IMR-90 (cell line): ENCODE data around the gene SKA3. TPM values are rescaled to one million over a fixed set of nuclear protein-coding genes. Genes with fewer than 3 reads are reported as not detected.

Experiments used
- ATAC-seq: fragments of 200-7000 bp; cut with Tn5 transposase; 2 replicates; pipeline ENCODE4 v1.9.1; 2020; ENCODE audit warnings: low read depth, mild to moderate bottlenecking, moderate library complexity
- BruUV-seq: library from RNA; stranded (reverse); fragments of 400-500 nt; replicated peaks from 2 replicates; lab custom pipeline; 2021; lab: Mats Ljungman, UMichigan
- CTCF ChIA-PET: fragments of 300-600 bp; formaldehyde crosslinking; extraction: SDS; loops from one replicate; lab custom pipeline; 2021; ENCODE audit warnings: antibody characterized with exemption; lab: Yijun Ruan, JAX
- POLR2A ChIA-PET: fragments of 300-600 bp; sonication (Branson Sonifier 250); formaldehyde crosslinking; loops from one replicate; lab custom pipeline; 2022; ENCODE audit warnings: antibody characterized with exemption; ENCODE audit not compliant: unreplicated experiment; lab: Charles Lee
- DNase-seq: peaks from one replicate; pipeline ENCODE4 v3.0.0; 2013
- H2AFZ ChIP-seq: replicated peaks from 2 replicates; pipeline ENCODE3; 2013; ENCODE audit warnings: low read length, mild to moderate bottlenecking; ENCODE audit not compliant: poor library complexity
- H2AK5ac ChIP-seq: 2 replicates; pipeline ENCODE4 v1.6.1; 2013; ENCODE audit warnings: low read depth, low read length, inconsistent platforms
- H2AK9ac ChIP-seq: replicated peaks from 2 replicates; pipeline ENCODE3; 2013; ENCODE audit warnings: mild to moderate bottlenecking, low read depth, low read length, moderate library complexity; ENCODE audit not compliant: poor library complexity
- H2BK120ac ChIP-seq: 2 replicates; pipeline ENCODE4 v1.6.1; 2013; ENCODE audit warnings: low read depth, low read length, inconsistent platforms
- H2BK15ac ChIP-seq: 3 replicates; pipeline ENCODE4 v1.6.1; 2013; ENCODE audit warnings: low read depth, low read length, inconsistent platforms
- H2BK20ac ChIP-seq: 2 replicates; pipeline ENCODE4 v1.6.1; 2013; ENCODE audit warnings: low read depth, mild to moderate bottlenecking, inconsistent platforms, low read length, moderate library complexity
- H2BK5ac ChIP-seq: 2 replicates; pipeline ENCODE4 v1.6.1; 2013; ENCODE audit warnings: mild to moderate bottlenecking, low read depth, low read length, inconsistent platforms; ENCODE audit not compliant: poor library complexity, severe bottlenecking
- H3K14ac ChIP-seq: replicated peaks from 2 replicates; pipeline ENCODE4 v1.6.1; 2013; ENCODE audit warnings: low read depth, low read length, inconsistent platforms
- H3K18ac ChIP-seq: 2 replicates; pipeline ENCODE4 v1.6.1; 2013; ENCODE audit warnings: low read depth, low read length, control low read depth
- H3K23ac ChIP-seq: 2 replicates; pipeline ENCODE4 v1.6.1; 2013; ENCODE audit warnings: low read depth, low read length, inconsistent platforms
- H3K27ac ChIP-seq: 2 replicates; pipeline ENCODE4 v1.5.1; 2013; ENCODE audit warnings: mild to moderate bottlenecking, control low read depth, low read length; ENCODE audit not compliant: insufficient read depth
- H3K27me3 ChIP-seq: 2 replicates; pipeline ENCODE4 v1.6.1; 2013; ENCODE audit warnings: low read length; ENCODE audit not compliant: control insufficient read depth, insufficient read depth
- H3K36me3 ChIP-seq: 2 replicates; pipeline ENCODE4 v1.6.1; 2013; ENCODE audit warnings: low read length, mixed read lengths; ENCODE audit not compliant: control insufficient read depth, insufficient read depth
- H3K4ac ChIP-seq: 2 replicates; pipeline ENCODE4 v1.6.1; 2013; ENCODE audit warnings: low read depth, low read length, inconsistent platforms
- H3K4me1 ChIP-seq: 2 replicates; pipeline ENCODE4 v1.6.1; 2013; ENCODE audit warnings: low read length, mixed read lengths; ENCODE audit not compliant: control insufficient read depth, insufficient read depth
- H3K4me2 ChIP-seq: 2 replicates; pipeline ENCODE4 v1.6.1; 2013; ENCODE audit warnings: low read depth, mild to moderate bottlenecking, control low read depth, low read length, moderate library complexity
- H3K4me3 ChIP-seq: 2 replicates; pipeline ENCODE4 v1.5.1; 2013; ENCODE audit warnings: low read depth, mild to moderate bottlenecking, control low read depth, low read length, moderate library complexity; ENCODE audit not compliant: insufficient read depth
- H3K56ac ChIP-seq: 2 replicates; pipeline ENCODE4 v1.6.1; 2013; ENCODE audit warnings: low read length, inconsistent platforms; ENCODE audit not compliant: insufficient read depth; ENCODE audit errors: extremely low read depth
- H3K79me1 ChIP-seq, 2 experiments: 2 replicates each; pipeline ENCODE4 v1.6.1; 2013; ENCODE audit warnings: low read length in 2 of 2, inconsistent platforms in 1 of 2, low read depth in 1 of 2
- H3K9ac ChIP-seq: 2 replicates; pipeline ENCODE4 v1.6.1; 2013; ENCODE audit warnings: low read depth, low read length, control low read depth
- H3K9me1 ChIP-seq: 2 replicates; pipeline ENCODE4 v1.6.1; 2013; ENCODE audit warnings: low read length, inconsistent platforms; ENCODE audit not compliant: insufficient read depth
- H3K9me3 ChIP-seq: 2 replicates; pipeline ENCODE4 v1.6.1; 2013; ENCODE audit warnings: low read length; ENCODE audit not compliant: control insufficient read depth, insufficient read depth
- H4K20me1 ChIP-seq: 2 replicates; pipeline ENCODE4 v1.6.1; 2013; ENCODE audit warnings: low read length, inconsistent platforms; ENCODE audit not compliant: insufficient read depth
- H4K5ac ChIP-seq: 2 replicates; pipeline ENCODE4 v1.6.1; 2013; ENCODE audit warnings: mild to moderate bottlenecking, low read depth, low read length, control low read depth
- H4K8ac ChIP-seq, 2 experiments: 2 replicates each; pipeline ENCODE4 v1.6.1; 2013; ENCODE audit warnings: low read depth in 2 of 2, low read length in 2 of 2, control low read depth in 1 of 2, inconsistent platforms in 1 of 2
- H4K91ac ChIP-seq: 2 replicates; pipeline ENCODE4 v1.6.1; 2013; ENCODE audit warnings: low read depth, low read length, inconsistent platforms; ENCODE audit not compliant: insufficient read depth
- BHLHE40 ChIP-seq: fragments of 150-350 bp; IDR thresholded peaks from 2 replicates; pipeline ENCODE4 v1.6.1; 2016; ENCODE audit warnings: mild to moderate bottlenecking, low read depth, low read length
- CEBPB ChIP-seq: IDR thresholded peaks from 2 replicates; pipeline ENCODE4 v1.6.1; 2012; ENCODE audit warnings: low read depth, low read length, improper control_type of control experiment
- CHD1 ChIP-seq: IDR thresholded peaks from 2 replicates; pipeline ENCODE4 v1.6.1; 2012; ENCODE audit warnings: low read depth, low read length, improper control_type of control experiment
- CTCF ChIP-seq: conservative IDR thresholded peaks from 2 replicates; pipeline ENCODE4 v1.5.1; 2012; ENCODE audit warnings: mild to moderate bottlenecking, low read depth, low read length, improper control_type of control experiment
- ELK1 ChIP-seq: fragments of 150-350 bp; IDR thresholded peaks from 2 replicates; pipeline ENCODE4 v1.6.1; 2016; ENCODE audit warnings: low read depth, mild to moderate bottlenecking, low read length, moderate library complexity, borderline replicate concordance
- FOS ChIP-seq: fragments of 150-350 bp; IDR thresholded peaks from 2 replicates; pipeline ENCODE4 v1.6.1; 2016; ENCODE audit warnings: low read depth, low read length
- MAFK ChIP-seq: IDR thresholded peaks from 2 replicates; pipeline ENCODE4 v1.6.1; 2012; ENCODE audit warnings: low read depth, low read length, improper control_type of control experiment
- MAZ ChIP-seq: IDR thresholded peaks from 2 replicates; pipeline ENCODE4 v1.6.1; 2012; ENCODE audit warnings: low read depth, mild to moderate bottlenecking, low read length, improper control_type of control experiment, moderate library complexity, borderline replicate concordance
- MXI1 ChIP-seq: IDR thresholded peaks from 2 replicates; pipeline ENCODE4 v1.6.1; 2012; ENCODE audit warnings: low read depth, mild to moderate bottlenecking, low read length, moderate library complexity, borderline replicate concordance
- NFE2L2 ChIP-seq: fragments of 150-350 bp; IDR thresholded peaks from 2 replicates; pipeline ENCODE4 v1.6.1; 2016; ENCODE audit warnings: low read depth, mild to moderate bottlenecking, low read length
- POLR2A ChIP-seq: IDR thresholded peaks from 2 replicates; pipeline ENCODE4 v1.6.1; 2012; ENCODE audit warnings: mild to moderate bottlenecking, low read depth, low read length
- RAD21 ChIP-seq: IDR thresholded peaks from 2 replicates; pipeline ENCODE4 v1.6.1; 2012; ENCODE audit warnings: low read length, improper control_type of control experiment
- RCOR1 ChIP-seq: IDR thresholded peaks from 2 replicates; pipeline ENCODE4 v1.6.1; 2012; ENCODE audit warnings: mild to moderate bottlenecking, low read length, improper control_type of control experiment; ENCODE audit not compliant: insufficient replicate concordance
- RFX5 ChIP-seq: IDR thresholded peaks from 2 replicates; pipeline ENCODE4 v1.8.0; 2012; ENCODE audit warnings: low read depth, mild to moderate bottlenecking, low read length, moderate library complexity
- SMC3 ChIP-seq: fragments of 150-350 bp; IDR thresholded peaks from 2 replicates; pipeline ENCODE4 v1.6.1; 2016; ENCODE audit warnings: low read depth, mild to moderate bottlenecking, antibody characterized with exemption, low read length, moderate library complexity
- WGBS, 2 experiments: methylation state at CpG; one replicate each; pipeline versions ENCODE4 v1.1.5 to v1.1.7; 2013; ENCODE audit warnings: missing lambda C conversion rate in 2 of 2; ENCODE audit not compliant: insufficient read length in 1 of 2; ENCODE audit errors: extremely low coverage in 2 of 2; 5-methylcytosine and 5-hydroxymethylcytosine counted together
- dilution Hi-C: fragments of 300-500 bp; cut with HindIII; formaldehyde crosslinking; loops from one replicate; pipeline ENCODE4 v1.14.3; 2018; ENCODE audit warnings: low sequenced_read_pairs; ENCODE audit not compliant: unreplicated experiment
- in situ Hi-C: fragments of 300-500 bp; cut with MboI; formaldehyde crosslinking; loops from 3 replicates; pipeline ENCODE4 v1.14.3; 2019; ENCODE audit warnings: low sequenced_read_pairs, inconsistent platforms, mixed read lengths
- intact Hi-C: fragments of 100-400 bp; cut with micrococcal nuclease; formaldehyde crosslinking; loops from 2 replicates; pipeline ENCODE4 v1.10.0; 2022
- polyA plus RNA-seq, 3 experiments: library from polyadenylated mRNA; depleted of rRNA; stranded (reverse); fragments of >200 nt; gene quantifications; 2 replicates each; pipeline ENCODE4 v1.2.3, GENCODE V29; 2012; ENCODE audit warnings: low replicate concordance in 1 of 3
- total RNA-seq: library from RNA; depleted of rRNA; stranded (reverse); fragments of >200 nt; gene quantifications from 2 replicates; pipeline ENCODE4 v1.2.3, GENCODE V29; 2012
- TF ChIP-seq, protein P1 (sequence below): fragments of 150-350 bp; IDR thresholded peaks from 2 replicates; pipeline ENCODE4 v1.6.1; 2017; ENCODE audit warnings: mild to moderate bottlenecking, antibody characterized with exemption, low read length, low read depth

The SKA3 gene
- total and polyA plus RNA-seq, 2 of the 4 experiments (the other 2 are of a cell fraction) = 11.7 to 15.6 TPM

- Histone ChIP-seq H2AK5ac (peak overlapping the region; percentile 15), H3K14ac (no peak overlapping the region), H2BK15ac (peak overlapping the region; percentile 15; the same call in 1 of the 3 replicates), H3K4me1 (peaks cover 5% of the 10 kb centered on the region), H3K9me1 (peaks cover 3% of the 10 kb centered on the region), H3K79me1 (no peaks in the 10 kb centered on the region; a peak in 1 of 4 replicates), H2AK9ac (no peak overlapping the region), H3K9me3 (no peaks in the 10 kb centered on the region), H3K27me3 (no peaks in the 10 kb centered on the region), H3K27ac (no peak overlapping the region), H2AFZ (peak overlapping the region; percentile 34), H3K36me3 (no peaks in the 10 kb centered on the region), H3K4me2 (no peak overlapping the region), H2BK20ac (no peak overlapping the region), H3K56ac (no peak overlapping the region), H3K4me3 (no peak overlapping the region), H3K4ac (0 out of 2 replicates have a peak overlapping the region, but pooled peaks have one; percentile 5), H4K5ac (no peak overlapping the region), H2BK120ac (peak overlapping the region; percentile 8; the same call in 1 of the 2 replicates), H3K23ac (no peak overlapping the region; the same call in 1 of the 2 replicates), H3K9ac (no peak overlapping the region), H4K91ac (0 out of 2 replicates have a peak overlapping the region, but pooled peaks have one; percentile 4), H4K20me1 (no peaks in the 10 kb centered on the region), H2BK5ac (no peak overlapping the region), H3K18ac (no peak overlapping the region), H4K8ac (no peak overlapping the region)
- dilution Hi-C loops (no loop called here), intact Hi-C loops (loop anchor here (5.0 kb wide), 1 partner anchor 47 kb away; the partner anchor contains the start of gene LATS2), in situ Hi-C loops (no loop called here)
- no peak for DNase-seq
- no peak for ATAC-seq
- ChIA-PET POLR2A (no interaction called here), CTCF (interaction anchor here (1.5 kb wide), 1 partner anchor 165 kb away, joined by 3 read pairs; no protein-coding TSS in a partner anchor)
- no peak for TF ChIP-seq NFE2L2
- no peak for TF ChIP-seq CHD1
- TF ChIP-seq MAZ = no peak
- TF ChIP-seq CTCF = no peak
- no peak for TF ChIP-seq ELK1
- no peak for TF ChIP-seq SMC3
- TF ChIP-seq FOS = no peak
- TF ChIP-seq RFX5 = no peak
- TF ChIP-seq, protein P1, sequence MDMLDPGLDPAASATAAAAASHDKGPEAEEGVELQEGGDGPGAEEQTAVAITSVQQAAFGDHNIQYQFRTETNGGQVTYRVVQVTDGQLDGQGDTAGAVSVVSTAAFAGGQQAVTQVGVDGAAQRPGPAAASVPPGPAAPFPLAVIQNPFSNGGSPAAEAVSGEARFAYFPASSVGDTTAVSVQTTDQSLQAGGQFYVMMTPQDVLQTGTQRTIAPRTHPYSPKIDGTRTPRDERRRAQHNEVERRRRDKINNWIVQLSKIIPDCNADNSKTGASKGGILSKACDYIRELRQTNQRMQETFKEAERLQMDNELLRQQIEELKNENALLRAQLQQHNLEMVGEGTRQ = no peak
- TF ChIP-seq POLR2A = no peak
- TF ChIP-seq BHLHE40 = no peak
- no peak for TF ChIP-seq MAFK
- TF ChIP-seq MXI1 = no peak
- TF ChIP-seq RCOR1 = no peak
- TF ChIP-seq CEBPB = no peak
- no peak for TF ChIP-seq RAD21
- 88% methylated on average over 4 of the region's 7 CpGs; no CpG with 5 or more reads in 1 of the 2 experiments for WGBS, 2 experiments
- no TSS peak for BruUV-seq
Measured at GRCh38 chr13:21109168-21109567, 67.2 kb downstream of the SKA3 start.
